ENCODE measurements around the gene MB. TPM values are rescaled to one million over a fixed set of nuclear protein-coding genes. Genes with fewer than 3 reads are reported as not detected.

MB gene
- total RNA-seq, 1 donor from 2014 or later, result 16,708 TPM

- peaks cover 69% of the 10 kb centered on the region for H3K4me1 ChIP-seq
Observed at GRCh38 chr22:35621451-35621850, 4.3 kb upstream of the MB start.

GRCh38 chr22:35620624-35621251, 3.6 kb upstream of the MB start:
- H3K4me3 ChIP-seq, result peak overlapping the region; percentile 50
- H3K4me1 ChIP-seq, result peaks cover 64% of the 10 kb centered on the region
- H3K27ac ChIP-seq (replicated peaks), result peak overlapping the region; percentile 90
- intact Hi-C loops (cut with micrococcal nuclease), result no loop called here
- DNase-seq, result no peak
- no peaks in the 10 kb centered on the region for H3K9me3 ChIP-seq (replicated peaks)
- TF ChIP-seq CTCF (IDR thresholded peaks at IDR 0.05; ENCODE audit: borderline replicate concordance), result no peak
- H3K36me3 ChIP-seq, result no peaks in the 10 kb centered on the region
- H3K27me3 ChIP-seq (ENCODE audit: low read depth), result no peaks in the 10 kb centered on the region

More at GRCh38 chr22:35621451-35621850, 4.3 kb upstream of the MB start:
- no peaks in the 10 kb centered on the region for H3K27me3 ChIP-seq (ENCODE audit: low read depth)
- intact Hi-C loops (cut with micrococcal nuclease), result no loop called here
- no peak for DNase-seq
- no peaks in the 10 kb centered on the region for H3K36me3 ChIP-seq
- peak overlapping the region; percentile 90 for H3K27ac ChIP-seq (replicated peaks)
- no peak for TF ChIP-seq CTCF (IDR thresholded peaks at IDR 0.05; ENCODE audit: borderline replicate concordance)
- peak overlapping the region; percentile 50 for H3K4me3 ChIP-seq
- H3K9me3 ChIP-seq (replicated peaks), result no peaks in the 10 kb centered on the region

GRCh38 chr22:35619336-35620094, 2.4 kb upstream of the MB start:
- intact Hi-C loops (cut with micrococcal nuclease), result no loop called here
- H3K27ac ChIP-seq (replicated peaks), result peak overlapping the region; percentile 90
- no peak for TF ChIP-seq CTCF (IDR thresholded peaks at IDR 0.05; ENCODE audit: borderline replicate concordance)
- H3K9me3 ChIP-seq (replicated peaks), result no peaks in the 10 kb centered on the region
- no peaks in the 10 kb centered on the region for H3K27me3 ChIP-seq (ENCODE audit: low read depth)
- peaks cover 6% of the 10 kb centered on the region for H3K36me3 ChIP-seq
- no peak overlapping the region for H3K4me3 ChIP-seq
- H3K4me1 ChIP-seq, result peaks cover 64% of the 10 kb centered on the region
- no peak for DNase-seq

GRCh38 chr22:35618427-35619223, 1.5 kb upstream of the MB start:
- Histone ChIP-seq H3K27me3 (ENCODE audit: low read depth) (no peaks in the 10 kb centered on the region), H3K9me3 (replicated peaks) (no peaks in the 10 kb centered on the region), H3K27ac (replicated peaks) (peak overlapping the region; percentile 90), H3K4me1 (peaks cover 63% of the 10 kb centered on the region), H3K36me3 (peaks cover 9% of the 10 kb centered on the region), H3K4me3 (no peak overlapping the region)
- intact Hi-C loops (cut with micrococcal nuclease), result no loop called here
- no peak for TF ChIP-seq CTCF (IDR thresholded peaks at IDR 0.05; ENCODE audit: borderline replicate concordance)
- DNase-seq, result no peak

GRCh38 chr22:35616043-35616442, 1.1 kb downstream of the MB start:
- H3K4me1 ChIP-seq, result peaks cover 53% of the 10 kb centered on the region
- H3K4me3 ChIP-seq, result peak overlapping the region; percentile 68
- no peaks in the 10 kb centered on the region for H3K27me3 ChIP-seq (ENCODE audit: low read depth)
- intact Hi-C loops (cut with micrococcal nuclease), result no loop called here
- H3K27ac ChIP-seq (replicated peaks), result peak overlapping the region; percentile 92
- peaks cover 14% of the 10 kb centered on the region for H3K36me3 ChIP-seq
- no peaks in the 10 kb centered on the region for H3K9me3 ChIP-seq (replicated peaks)
- no peak for DNase-seq
- TF ChIP-seq CTCF (IDR thresholded peaks at IDR 0.05; ENCODE audit: borderline replicate concordance), result no peak

Measured in left ventricle myocardium inferior (tissue), 1 donor.